ENCODE measurements around the gene DLGAP4.
"Not testable (repeated sequence)": the region's sequence is repeated elsewhere in the genome, so short reads cannot be mapped to it uniquely, and the experiment has no call there.

DLGAP4 gene

GRCh38 chr20:36355469-36356171 is 49.5 kb downstream of the DLGAP4 start:
- no peak for DNase-seq (ENCODE audit: low read depth in 2 of 2)

- no peak for DNase-seq (ENCODE audit: low read depth in 2 of 2)
Observed at GRCh38 chr20:36359668-36360406, 53.7 kb downstream of the DLGAP4 start.

- DNase-seq (ENCODE audit: low read depth in 2 of 2), result no peak
Observed at GRCh38 chr20:36360429-36360828, 54.3 kb downstream of the DLGAP4 start.

- DNase-seq (ENCODE audit: low read depth in 2 of 2), result no peak
Observed at GRCh38 chr20:36361406-36361805, 55.3 kb downstream of the DLGAP4 start.

GRCh38 chr20:36362261-36362660 is 56.1 kb downstream of the DLGAP4 start:
- no peak for DNase-seq (ENCODE audit: low read depth in 2 of 2)

- DNase-seq (ENCODE audit: low read depth in 2 of 2), result no peak
Observed at GRCh38 chr20:36362978-36363713, 57.0 kb downstream of the DLGAP4 start.

- DNase-seq (ENCODE audit: low read depth in 2 of 2), result no peak
Observed at GRCh38 chr20:36364506-36364905, 58.4 kb downstream of the DLGAP4 start.

- no peak for DNase-seq (ENCODE audit: low read depth in 2 of 2)
Observed at GRCh38 chr20:36366623-36367369, 60.7 kb downstream of the DLGAP4 start.

- no peak for DNase-seq (ENCODE audit: low read depth in 2 of 2)
Observed at GRCh38 chr20:36367370-36367745, 61.2 kb downstream of the DLGAP4 start.

- no peak for DNase-seq (ENCODE audit: low read depth in 2 of 2)
Observed at GRCh38 chr20:36367907-36368799, 62.0 kb downstream of the DLGAP4 start.

GRCh38 chr20:36368869-36369268 is 62.7 kb downstream of the DLGAP4 start:
- DNase-seq (ENCODE audit: low read depth in 2 of 2), result no peak

- no peak for DNase-seq (ENCODE audit: low read depth in 2 of 2)
Observed at GRCh38 chr20:36369739-36370138, 63.6 kb downstream of the DLGAP4 start.

GRCh38 chr20:36370991-36371790 is 65.1 kb downstream of the DLGAP4 start:
- no peak for DNase-seq (ENCODE audit: low read depth in 2 of 2)

GRCh38 chr20:36372666-36373065 is 66.5 kb downstream of the DLGAP4 start:
- no peak for DNase-seq (ENCODE audit: low read depth in 2 of 2)

GRCh38 chr20:36373089-36373488 is 67.0 kb downstream of the DLGAP4 start:
- no peak for DNase-seq (ENCODE audit: low read depth in 2 of 2)

- DNase-seq (ENCODE audit: low read depth in 2 of 2), result no peak
Observed at GRCh38 chr20:36374995-36375394, 68.9 kb downstream of the DLGAP4 start.

- DNase-seq (ENCODE audit: low read depth in 2 of 2), result no peak
Observed at GRCh38 chr20:36377348-36378326, 71.5 kb downstream of the DLGAP4 start.

- no peak for DNase-seq (ENCODE audit: low read depth in 2 of 2)
Observed at GRCh38 chr20:36378686-36379085, 72.5 kb downstream of the DLGAP4 start.

GRCh38 chr20:36379914-36380313 is 73.8 kb downstream of the DLGAP4 start:
- DNase-seq (ENCODE audit: low read depth in 2 of 2), result not testable (repeated sequence)
